Smooth muscle cell (in vitro differentiated cells): Measurements from ENCODE around the gene NTMT1. TPM values are rescaled to one million over a fixed set of nuclear protein-coding genes. Genes with fewer than 3 reads are reported as not detected.

Source experiments
- DNase-seq: peaks from one replicate; lab custom pipeline; 2025; ENCODE audit not compliant: unreplicated experiment; lab: John Stamatoyannopoulos, UW
- H2AFZ ChIP-seq: fragments of 200-600 bp; sonication (generic); 2 replicates; pipeline ENCODE4 v1.6.0; 2016; ENCODE audit warnings: antibody characterized with exemption, low read depth, mild to moderate bottlenecking
- H3F3A ChIP-seq: fragments of 200-600 bp; sonication (generic); 2 replicates; pipeline ENCODE4 v1.6.0; 2017; ENCODE audit warnings: antibody characterized with exemption, low read depth
- H3K27ac ChIP-seq: fragments of 200-600 bp; sonication (generic); 2 replicates; pipeline ENCODE4 v1.5.1; 2016; ENCODE audit warnings: low read depth, mild to moderate bottlenecking
- H3K27me3 ChIP-seq: fragments of 200-600 bp; sonication (generic); 2 replicates; pipeline ENCODE4 v1.6.1; 2016; ENCODE audit warnings: low read depth, mild to moderate bottlenecking
- H3K36me3 ChIP-seq: fragments of 200-600 bp; sonication (generic); 2 replicates; pipeline ENCODE4 v1.5.1; 2016; ENCODE audit warnings: low read depth
- H3K4me1 ChIP-seq: fragments of 200-600 bp; sonication (generic); 2 replicates; pipeline ENCODE4 v1.5.1; 2016; ENCODE audit warnings: low read depth
- H3K4me2 ChIP-seq: fragments of 200-600 bp; sonication (generic); 2 replicates; pipeline ENCODE4 v1.6.0; 2016; ENCODE audit warnings: mild to moderate bottlenecking
- H3K4me3 ChIP-seq: fragments of 200-600 bp; sonication (generic); 2 replicates; pipeline ENCODE4 v1.5.1; 2016; ENCODE audit warnings: mild to moderate bottlenecking
- H3K79me2 ChIP-seq: fragments of 200-600 bp; sonication (generic); 2 replicates; pipeline ENCODE4 v1.6.0; 2016; ENCODE audit warnings: low read depth, mild to moderate bottlenecking
- H3K9ac ChIP-seq: fragments of 200-600 bp; sonication (generic); 2 replicates; pipeline ENCODE4 v1.6.0; 2016; ENCODE audit warnings: low read depth
- H3K9me3 ChIP-seq: fragments of 200-600 bp; sonication (generic); replicated peaks from 2 replicates; pipeline ENCODE4 v1.5.1; 2016; ENCODE audit warnings: low read depth
- H4K20me1 ChIP-seq: fragments of 200-600 bp; sonication (generic); 2 replicates; pipeline ENCODE4 v1.6.0; 2016; ENCODE audit warnings: low read depth
- CTCF ChIP-seq: fragments of 200-600 bp; sonication (generic); IDR thresholded peaks from 2 replicates; pipeline ENCODE4 v1.5.1; 2017; ENCODE audit warnings: borderline replicate concordance, mild to moderate bottlenecking, antibody characterized with exemption; ENCODE audit not compliant: insufficient read depth, poor library complexity, severe bottlenecking
- WGBS: methylation state at CpG from one replicate; pipeline ENCODE4 v1.1.7; 2016; ENCODE audit warnings: low lambda C conversion rate; 5-methylcytosine and 5-hydroxymethylcytosine counted together
- polyA plus RNA-seq: library from polyadenylated mRNA; unstranded; fragments of >200 nt; fragmentation: Nextera tagmentation; extraction: Ambion mirVana; gene quantifications from 2 replicates; pipeline ENCODE4 v1.2.1, GENCODE V29; 2016
- total RNA-seq: library from RNA; depleted of rRNA; stranded (reverse); fragments of >200 nt; gene quantifications from 2 replicates; pipeline ENCODE4 v1.2.3, GENCODE V29; 2014

The NTMT1 gene
- total and polyA plus RNA-seq, 2 experiments from 2014 or later: 42.9 to 118 TPM

- Histone ChIP-seq H3K4me1 (peaks cover 18% of the 10 kb centered on the region), H4K20me1 (no peaks in the 10 kb centered on the region), H3K4me3 (no peak overlapping the region), H3K4me2 (no peak overlapping the region), H3K79me2 (no peaks in the 10 kb centered on the region), H3K36me3 (no peaks in the 10 kb centered on the region), H2AFZ (no peak overlapping the region), H3K27ac (peak overlapping the region; percentile 35), H3K27me3 (no peaks in the 10 kb centered on the region), H3F3A (peaks cover 15% of the 10 kb centered on the region), H3K9ac (no peak overlapping the region), H3K9me3 (no peaks in the 10 kb centered on the region)
- no peak for DNase-seq
- no peak for TF ChIP-seq CTCF
- 85% methylated on average over 27 of the region's 27 CpGs for WGBS
Observed at GRCh38 chr9:129608561-129609481, 17.1 kb upstream of the NTMT1 start.

GRCh38 chr9:129609486-129610212 is 16.3 kb upstream of the NTMT1 start:
- Histone ChIP-seq H3K4me1 (peaks cover 18% of the 10 kb centered on the region), H4K20me1 (no peaks in the 10 kb centered on the region), H3K27me3 (no peaks in the 10 kb centered on the region), H3F3A (peaks cover 15% of the 10 kb centered on the region), H3K27ac (peak overlapping the region; percentile 56), H3K4me2 (peak overlapping the region; percentile 99), H3K9me3 (no peaks in the 10 kb centered on the region), H3K4me3 (peak overlapping the region; percentile 84), H3K79me2 (no peaks in the 10 kb centered on the region), H3K36me3 (no peaks in the 10 kb centered on the region), H2AFZ (no peak overlapping the region), H3K9ac (no peak overlapping the region)
- no peak for TF ChIP-seq CTCF
- no peak for DNase-seq
- WGBS: 48% methylated on average over 16 of the region's 30 CpGs

- Histone ChIP-seq H3K36me3 (no peaks in the 10 kb centered on the region), H3K4me2 (peak overlapping the region; percentile 99), H4K20me1 (no peaks in the 10 kb centered on the region), H3K79me2 (no peaks in the 10 kb centered on the region), H3K9me3 (no peaks in the 10 kb centered on the region), H3K27me3 (no peaks in the 10 kb centered on the region), H3K9ac (no peak overlapping the region), H3K4me1 (peaks cover 18% of the 10 kb centered on the region), H2AFZ (no peak overlapping the region), H3F3A (peaks cover 15% of the 10 kb centered on the region), H3K4me3 (peak overlapping the region; percentile 84), H3K27ac (peak overlapping the region; percentile 31)
- WGBS: 1% methylated on average over 11 of the region's 24 CpGs
- TF ChIP-seq CTCF: no peak
- no peak for DNase-seq
Observed at GRCh38 chr9:129610213-129610472, 15.8 kb upstream of the NTMT1 start.
